CD14-positive monocyte (primary cell): ENCODE measurements around the gene HPGDS. TPM values are rescaled to one million over a fixed set of nuclear protein-coding genes. Genes with fewer than 3 reads are reported as not detected.

Source experiments
- DNase-seq, 3 donors: peaks; one replicate each; pipeline ENCODE4 v3.0.0-alpha.2; 2011 to 2022
- H2AFZ ChIP-seq: 2 replicates; pipeline ENCODE4 v1.6.0; 2012; ENCODE audit warnings: mild to moderate bottlenecking, low read depth, low read length, inconsistent platforms; ENCODE audit not compliant: insufficient read depth, poor library complexity, severe bottlenecking
- H3K27ac ChIP-seq, 2 donors: 1 replicate in 1 of 2; 2 replicates in 1 of 2; pipeline ENCODE4 v1.5.1; 2012 to 2013; ENCODE audit warnings: low read length in 2 of 2, control low read depth in 1 of 2, inconsistent platforms in 1 of 2, low read depth in 1 of 2, mild to moderate bottlenecking in 1 of 2
- H3K27me3 ChIP-seq, 2 donors: one replicate each; pipeline versions ENCODE4 v1.6.0 to v1.6.1; 2011 to 2013; ENCODE audit warnings: low read length in 2 of 2; ENCODE audit not compliant: control insufficient read depth in 2 of 2, insufficient read depth in 2 of 2
- H3K36me3 ChIP-seq, 2 donors: replicated peaks in 1 of 2; 1 replicate in 1 of 2; 2 replicates in 1 of 2; pipeline versions ENCODE4 v1.5.1 to v1.6.1; 2012 to 2013; ENCODE audit warnings: low read length in 2 of 2, control low read depth in 1 of 2, inconsistent platforms in 1 of 2, mild to moderate bottlenecking in 1 of 2; ENCODE audit not compliant: insufficient read depth in 2 of 2, control insufficient read depth in 1 of 2
- H3K4me1 ChIP-seq, 2 donors: 1 replicate in 1 of 2; 2 replicates in 1 of 2; pipeline versions ENCODE4 v1.5.1 to v1.6.1; 2012 to 2013; ENCODE audit warnings: low read length in 2 of 2, control low read depth in 1 of 2, inconsistent platforms in 1 of 2, mild to moderate bottlenecking in 1 of 2, moderate library complexity in 1 of 2; ENCODE audit not compliant: insufficient read depth in 2 of 2, control insufficient read depth in 1 of 2
- H3K4me2 ChIP-seq: replicated peaks from 2 replicates; pipeline ENCODE3; 2012; ENCODE audit warnings: low read length, moderate library complexity, mild to moderate bottlenecking; ENCODE audit not compliant: poor library complexity, severe bottlenecking; ENCODE audit errors: extremely low read depth
- H3K4me3 ChIP-seq, 3 experiments: fragments of 200-600 bp in 1 of 3; sonication (generic) in 1 of 3; replicated peaks in 1 of 3; 1 replicate in 2 of 3; 2 replicates in 1 of 3; pipeline ENCODE4 v1.5.1; 2011 to 2013; ENCODE audit warnings: low read length in 3 of 3, mild to moderate bottlenecking in 3 of 3, control low read depth in 2 of 3, low read depth in 2 of 3, inconsistent platforms in 1 of 3, moderate library complexity in 1 of 3
- H3K79me2 ChIP-seq: 2 replicates; pipeline ENCODE4 v1.6.0; 2012; ENCODE audit warnings: mild to moderate bottlenecking, control low read depth, inconsistent platforms, low read length, moderate library complexity; ENCODE audit not compliant: insufficient read depth
- H3K9ac ChIP-seq: 2 replicates; pipeline ENCODE4 v1.6.0; 2017; ENCODE audit warnings: low read length, mild to moderate bottlenecking; ENCODE audit not compliant: insufficient read depth, poor library complexity, severe bottlenecking
- H3K9me3 ChIP-seq, 2 donors: replicated peaks in 1 of 2; 1 replicate in 1 of 2; 2 replicates in 1 of 2; pipeline versions ENCODE4 v1.5.1 to v1.6.1; 2012 to 2013; ENCODE audit warnings: low read length in 2 of 2, control low read depth in 1 of 2; ENCODE audit not compliant: control insufficient read depth in 1 of 2, insufficient read depth in 1 of 2
- H4K20me1 ChIP-seq: 2 replicates; pipeline ENCODE4 v1.6.0; 2012; ENCODE audit warnings: mild to moderate bottlenecking, low read length, control low read depth, moderate library complexity; ENCODE audit not compliant: insufficient read depth
- H3K27ac Mint-ChIP-seq, 7 donors: one replicate each; pipeline ENCODE4 v1.8.0; 2020; ENCODE audit warnings: mild to moderate bottlenecking in 7 of 7, mixed read lengths in 7 of 7, moderate library complexity in 6 of 7, inconsistent platforms in 2 of 7
- H3K27me3 Mint-ChIP-seq, 3 donors: one replicate each; pipeline ENCODE4 v1.8.0; 2021 to 2022; ENCODE audit warnings: low read depth in 3 of 3, mild to moderate bottlenecking in 3 of 3, mixed read lengths in 3 of 3, moderate library complexity in 3 of 3, inconsistent platforms in 1 of 3
- H3K36me3 Mint-ChIP-seq, 2 donors: one replicate each; pipeline ENCODE4 v1.8.0; 2020; ENCODE audit warnings: mixed read lengths in 2 of 2, inconsistent platforms in 1 of 2, mild to moderate bottlenecking in 1 of 2
- H3K4me1 Mint-ChIP-seq: one replicate; pipeline ENCODE4 v1.8.0; 2020; ENCODE audit warnings: mild to moderate bottlenecking, mixed read lengths
- H3K4me3 Mint-ChIP-seq, 2 donors: one replicate each; pipeline ENCODE4 v1.8.0; 2020; ENCODE audit warnings: mild to moderate bottlenecking in 2 of 2, mixed read lengths in 2 of 2, moderate library complexity in 1 of 2
- H3K9me3 Mint-ChIP-seq, 7 donors: one replicate each; pipeline ENCODE4 v1.8.0; 2020 to 2022; ENCODE audit warnings: mixed read lengths in 7 of 7, mild to moderate bottlenecking in 6 of 7, moderate library complexity in 6 of 7, inconsistent platforms in 2 of 7
- CTCF ChIP-seq: fragments of 200-600 bp; IDR thresholded peaks from one replicate; pipeline ENCODE4 v1.8.0; 2022; ENCODE audit warnings: antibody characterized with exemption, mild to moderate bottlenecking
- WGBS: methylation state at CpG from one replicate; pipeline ENCODE4 v1.1.5; 2013; ENCODE audit warnings: missing lambda C conversion rate; ENCODE audit not compliant: insufficient coverage; 5-methylcytosine and 5-hydroxymethylcytosine counted together
- intact Hi-C, 2 donors: fragments of 100-400 bp; cut with micrococcal nuclease; formaldehyde crosslinking; loops; one replicate each; pipeline versions ENCODE4 v1.15.0 to v1.15.1; 2023
- polyA plus RNA-seq, 3 donors: library from polyadenylated mRNA; depleted of rRNA in 1 of 3; unstranded in 2 of 3; stranded (reverse) in 1 of 3; fragments of 300-500 nt in 2 of 3; fragments of >200 nt in 1 of 3; fragmentation: Illumina TruSeq in 2 of 3; gene quantifications; 1 replicate in 2 of 3; 2 replicates in 1 of 3; pipeline ENCODE4 v1.2.3, GENCODE V29; 2012 to 2021

The HPGDS gene
- polyA plus RNA-seq, 3 donors, result 0.05 to 0.30 TPM; not detected in 1

GRCh38 chr4:94256144-94256783 is 86.4 kb downstream of the HPGDS start:
- TF ChIP-seq CTCF, result no peak
- peaks cover 41 to 42% of the 10 kb centered on the region in 2 donors for H3K36me3 Mint-ChIP-seq
- intact Hi-C loops, result no loop called here

GRCh38 chr4:94253036-94253435 is 89.6 kb downstream of the HPGDS start:
- no peaks in the 10 kb centered on the region for H3K9me3 Mint-ChIP-seq
- no peaks in the 10 kb centered on the region for H3K27me3 ChIP-seq

More at GRCh38 chr4:94256144-94256783, 86.4 kb downstream of the HPGDS start:
- Histone ChIP-seq H2AFZ (no peak overlapping the region), H3K4me3 (no peak overlapping the region), H3K9ac (no peak overlapping the region), H3K36me3 (peaks cover 18 to 48% of the 10 kb centered on the region in 2 donors), H3K27me3 (no peaks in the 10 kb centered on the region), H4K20me1 (no peaks in the 10 kb centered on the region), H3K27ac (no peak overlapping the region), H3K4me1 (no peaks in the 10 kb centered on the region), H3K9me3 (no peaks in the 10 kb centered on the region), H3K79me2 (no peaks in the 10 kb centered on the region), H3K4me2 (no peak overlapping the region)
- Mint-ChIP-seq H3K27me3 (no peaks in the 10 kb centered on the region), H3K27ac (no peak overlapping the region), H3K4me3 (no peak overlapping the region), H3K9me3 (no peaks in the 10 kb centered on the region), H3K4me1 (no peaks in the 10 kb centered on the region)
- 100% methylated on average over 3 of the region's 8 CpGs for WGBS
- no peak for DNase-seq

More at GRCh38 chr4:94253036-94253435, 89.6 kb downstream of the HPGDS start:
- no peaks in the 10 kb centered on the region for H3K4me1 ChIP-seq
- no peaks in the 10 kb centered on the region for H4K20me1 ChIP-seq
- intact Hi-C loops, result no loop called here
- H3K27ac ChIP-seq, result no peak overlapping the region
- no peak overlapping the region for H3K4me2 ChIP-seq
- Mint-ChIP-seq H3K4me3 (no peak overlapping the region), H3K27me3 (no peaks in the 10 kb centered on the region), H3K4me1 (no peaks in the 10 kb centered on the region), H3K36me3 (peaks cover 47 to 50% of the 10 kb centered on the region in 2 donors), H3K27ac (no peak overlapping the region)
- DNase-seq, result no peak
- no peak for TF ChIP-seq CTCF
- H3K4me3 ChIP-seq, result no peak overlapping the region
- no peak overlapping the region for H3K9ac ChIP-seq
- H3K36me3 ChIP-seq, result peaks cover 36 to 54% of the 10 kb centered on the region in 2 donors
- no peaks in the 10 kb centered on the region for H3K9me3 ChIP-seq
- H3K79me2 ChIP-seq, result no peaks in the 10 kb centered on the region
- no CpG with 5 or more reads among the region's 3 CpGs for WGBS
- H2AFZ ChIP-seq, result no peak overlapping the region
